ENCODE data around the gene SENP3. TPM values are rescaled to one million over a fixed set of nuclear protein-coding genes. Genes with fewer than 3 reads are reported as not detected.
A peak's percentile ranks its signal among the peaks of the same experiment; 100 is the strongest.

The SENP3 gene
- total and polyA plus RNA-seq, 2 of the 13 experiments (the other 11 are each of a cell fraction or from before 2014, with no cell fraction given): 55.8 to 75.4 TPM

DNA sequence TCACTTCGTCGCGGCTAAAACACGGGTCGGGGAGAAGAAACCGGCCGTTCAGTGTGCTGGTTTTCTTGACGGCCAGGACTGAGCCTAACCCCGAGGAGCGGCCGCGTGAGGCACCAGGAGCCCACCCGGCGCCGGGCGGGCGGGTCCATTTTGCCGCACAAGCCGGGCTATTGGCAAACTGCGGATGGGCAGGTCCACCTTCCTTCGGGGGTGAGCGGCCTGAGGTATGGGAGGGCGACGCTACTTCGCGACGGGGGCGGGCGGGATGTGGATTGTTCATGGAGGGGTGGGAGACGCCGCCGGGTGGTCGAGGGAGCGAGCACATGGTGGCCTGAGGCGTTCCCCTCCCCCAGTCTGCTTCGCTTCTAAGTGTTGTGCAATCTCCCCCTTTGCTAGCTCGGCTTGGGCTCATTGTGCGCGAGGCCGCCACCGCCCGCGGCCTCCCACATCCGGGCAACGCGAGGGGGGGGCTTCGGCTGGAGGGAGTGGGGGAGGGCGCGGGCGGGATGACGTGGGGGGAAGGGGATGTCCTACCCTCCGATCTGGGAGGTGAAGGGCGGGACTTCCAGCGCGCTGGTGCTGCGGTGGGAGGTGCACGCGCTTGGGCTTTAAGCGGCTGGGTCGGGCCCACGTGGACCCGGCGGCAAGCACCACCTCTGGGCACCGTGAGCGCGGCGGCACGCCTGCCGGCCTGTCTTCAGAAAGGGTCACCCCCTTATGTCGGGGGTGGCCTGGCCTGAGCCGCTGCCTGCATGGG is 11.8 kb downstream of the SENP3 start (continued):
- TF ChIP-seq, protein P1, sequence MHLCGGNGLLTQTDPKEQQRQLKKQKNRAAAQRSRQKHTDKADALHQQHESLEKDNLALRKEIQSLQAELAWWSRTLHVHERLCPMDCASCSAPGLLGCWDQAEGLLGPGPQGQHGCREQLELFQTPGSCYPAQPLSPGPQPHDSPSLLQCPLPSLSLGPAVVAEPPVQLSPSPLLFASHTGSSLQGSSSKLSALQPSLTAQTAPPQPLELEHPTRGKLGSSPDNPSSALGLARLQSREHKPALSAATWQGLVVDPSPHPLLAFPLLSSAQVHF (CRISPR knock-in tag; IDR thresholded peaks at IDR 0.05): no peak
- TF ChIP-seq, protein P2, sequence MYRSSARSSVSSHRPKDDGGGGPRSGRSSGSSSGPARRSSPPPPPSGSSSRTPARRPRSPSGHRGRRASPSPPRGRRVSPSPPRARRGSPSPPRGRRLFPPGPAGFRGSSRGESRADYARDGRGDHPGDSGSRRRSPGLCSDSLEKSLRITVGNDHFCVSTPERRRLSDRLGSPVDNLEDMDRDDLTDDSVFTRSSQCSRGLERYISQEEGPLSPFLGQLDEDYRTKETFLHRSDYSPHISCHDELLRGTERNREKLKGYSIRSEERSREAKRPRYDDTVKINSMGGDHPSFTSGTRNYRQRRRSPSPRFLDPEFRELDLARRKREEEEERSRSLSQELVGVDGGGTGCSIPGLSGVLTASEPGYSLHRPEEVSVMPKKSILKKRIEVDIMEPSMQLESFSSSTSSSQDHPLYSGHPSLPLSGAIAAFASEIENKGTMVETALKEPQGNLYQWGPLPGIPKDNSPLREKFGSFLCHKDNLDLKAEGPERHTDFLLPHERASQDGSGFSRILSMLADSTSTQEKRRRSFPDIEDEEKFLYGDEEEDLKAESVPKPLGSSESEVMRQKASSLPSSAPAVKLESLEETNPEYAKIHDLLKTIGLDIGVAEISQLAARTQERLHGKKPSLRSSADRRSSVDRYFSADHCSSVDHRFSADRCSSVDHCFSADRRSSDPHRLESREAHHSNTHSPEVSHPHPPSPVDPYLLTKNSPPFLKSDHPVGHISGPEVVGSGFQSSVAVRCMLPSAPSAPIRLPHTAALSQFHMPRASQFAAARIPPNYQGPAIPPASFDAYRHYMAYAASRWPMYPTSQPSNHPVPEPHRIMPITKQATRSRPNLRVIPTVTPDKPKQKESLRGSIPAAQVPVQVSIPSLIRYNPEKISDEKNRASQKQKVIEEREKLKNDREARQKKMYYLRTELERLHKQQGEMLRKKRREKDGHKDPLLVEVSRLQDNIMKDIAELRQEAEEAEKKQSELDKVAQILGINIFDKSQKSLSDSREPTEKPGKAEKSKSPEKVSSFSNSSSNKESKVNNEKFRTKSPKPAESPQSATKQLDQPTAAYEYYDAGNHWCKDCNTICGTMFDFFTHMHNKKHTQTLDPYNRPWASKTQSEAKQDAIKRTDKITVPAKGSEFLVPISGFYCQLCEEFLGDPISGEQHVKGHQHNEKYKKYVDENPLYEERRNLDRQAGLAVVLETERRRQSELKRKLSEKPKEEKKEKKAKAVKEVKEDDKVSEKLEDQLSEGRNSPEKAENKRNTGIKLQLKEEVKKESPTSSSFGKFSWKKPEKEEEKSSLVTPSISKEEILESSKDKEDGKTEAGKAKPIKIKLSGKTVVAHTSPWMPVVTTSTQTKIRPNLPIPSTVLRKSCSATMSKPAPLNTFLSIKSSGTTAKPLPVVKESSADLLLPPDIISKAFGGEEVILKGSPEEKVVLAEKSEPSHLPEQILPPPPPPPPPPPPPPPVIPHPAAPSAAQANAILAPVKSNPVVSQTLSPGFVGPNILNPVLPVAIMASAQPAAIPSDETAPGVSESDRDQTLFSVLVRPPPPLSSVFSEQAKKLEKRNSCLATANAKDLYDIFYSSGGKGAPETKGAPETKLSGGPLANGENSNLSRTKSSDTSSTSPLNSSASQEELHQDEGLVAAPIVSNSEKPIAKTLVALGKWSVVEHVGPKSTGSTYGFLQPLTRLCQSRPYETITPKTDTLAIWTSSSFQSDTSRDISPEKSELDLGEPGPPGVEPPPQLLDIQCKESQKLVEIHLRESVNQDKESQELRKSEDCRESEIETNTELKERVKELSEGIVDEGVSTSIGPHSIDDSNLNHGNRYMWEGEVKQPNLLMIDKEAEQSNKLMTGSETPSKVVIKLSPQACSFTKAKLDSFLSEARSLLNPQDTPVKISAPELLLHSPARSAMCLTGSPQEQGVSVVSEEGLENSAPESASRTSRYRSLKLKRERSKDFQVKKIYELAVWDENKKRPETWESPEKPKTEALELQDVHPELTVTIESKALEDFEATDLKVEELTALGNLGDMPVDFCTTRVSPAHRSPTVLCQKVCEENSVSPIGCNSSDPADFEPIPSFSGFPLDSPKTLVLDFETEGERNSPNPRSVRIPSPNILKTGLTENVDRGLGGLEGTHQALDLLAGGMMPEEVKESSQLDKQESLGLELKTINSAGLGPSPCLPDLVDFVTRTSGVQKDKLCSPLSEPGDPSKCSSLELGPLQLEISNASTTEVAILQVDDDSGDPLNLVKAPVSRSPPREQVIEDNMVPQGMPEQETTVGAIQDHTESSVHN (CRISPR knock-in tag; IDR thresholded peaks at IDR 0.05): no peak
- TF ChIP-seq ZBTB21 (CRISPR knock-in tag; IDR thresholded peaks at IDR 0.05) (peak; percentile 15; the same call in 1 of the 2 replicates), ZNF549 (CRISPR knock-in tag; IDR thresholded peaks at IDR 0.05) (no peak), AGO2 (optimal IDR thresholded peaks at IDR 0.05; ENCODE audit: low read depth, low read length) (peak; percentile 97), ZNF432 (CRISPR knock-in tag; IDR thresholded peaks at IDR 0.05; ENCODE audit: borderline replicate concordance) (no peak), ZNF24 (IDR thresholded peaks at IDR 0.05) (no peak), SMAD3 (CRISPR knock-in tag; IDR thresholded peaks at IDR 0.05) (peak; percentile 24; the same call in 1 of the 2 replicates), ZNF766 (CRISPR knock-in tag; IDR thresholded peaks at IDR 0.05; ENCODE audit: borderline replicate concordance) (peak; percentile 23; the same call in 1 of the 2 replicates), GATAD1 (CRISPR knock-in tag; IDR thresholded peaks at IDR 0.05) (peak; percentile 81), TEAD3 (CRISPR knock-in tag; optimal IDR thresholded peaks at IDR 0.05; ENCODE audit: borderline replicate concordance) (no peak), MTF1 (CRISPR knock-in tag; IDR thresholded peaks at IDR 0.05) (0 out of 2 replicates have a peak, but pooled peaks have one; percentile 31), HNRNPLL (IDR thresholded peaks at IDR 0.05; ENCODE audit: low read depth, low read length, poor library complexity, severe bottlenecking) (no peak)
- TF ChIP-seq, protein P3, sequence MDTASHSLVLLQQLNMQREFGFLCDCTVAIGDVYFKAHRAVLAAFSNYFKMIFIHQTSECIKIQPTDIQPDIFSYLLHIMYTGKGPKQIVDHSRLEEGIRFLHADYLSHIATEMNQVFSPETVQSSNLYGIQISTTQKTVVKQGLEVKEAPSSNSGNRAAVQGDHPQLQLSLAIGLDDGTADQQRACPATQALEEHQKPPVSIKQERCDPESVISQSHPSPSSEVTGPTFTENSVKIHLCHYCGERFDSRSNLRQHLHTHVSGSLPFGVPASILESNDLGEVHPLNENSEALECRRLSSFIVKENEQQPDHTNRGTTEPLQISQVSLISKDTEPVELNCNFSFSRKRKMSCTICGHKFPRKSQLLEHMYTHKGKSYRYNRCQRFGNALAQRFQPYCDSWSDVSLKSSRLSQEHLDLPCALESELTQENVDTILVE (CRISPR knock-in tag; IDR thresholded peaks at IDR 0.05): peak; percentile 86
- TF ChIP-seq, protein P4, sequence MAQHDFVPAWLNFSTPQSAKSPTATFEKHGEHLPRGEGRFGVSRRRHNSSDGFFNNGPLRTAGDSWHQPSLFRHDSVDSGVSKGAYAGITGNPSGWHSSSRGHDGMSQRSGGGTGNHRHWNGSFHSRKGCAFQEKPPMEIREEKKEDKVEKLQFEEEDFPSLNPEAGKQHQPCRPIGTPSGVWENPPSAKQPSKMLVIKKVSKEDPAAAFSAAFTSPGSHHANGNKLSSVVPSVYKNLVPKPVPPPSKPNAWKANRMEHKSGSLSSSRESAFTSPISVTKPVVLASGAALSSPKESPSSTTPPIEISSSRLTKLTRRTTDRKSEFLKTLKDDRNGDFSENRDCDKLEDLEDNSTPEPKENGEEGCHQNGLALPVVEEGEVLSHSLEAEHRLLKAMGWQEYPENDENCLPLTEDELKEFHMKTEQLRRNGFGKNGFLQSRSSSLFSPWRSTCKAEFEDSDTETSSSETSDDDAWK (CRISPR knock-in tag; IDR thresholded peaks at IDR 0.05): no peak
- TF ChIP-seq, protein P5, sequence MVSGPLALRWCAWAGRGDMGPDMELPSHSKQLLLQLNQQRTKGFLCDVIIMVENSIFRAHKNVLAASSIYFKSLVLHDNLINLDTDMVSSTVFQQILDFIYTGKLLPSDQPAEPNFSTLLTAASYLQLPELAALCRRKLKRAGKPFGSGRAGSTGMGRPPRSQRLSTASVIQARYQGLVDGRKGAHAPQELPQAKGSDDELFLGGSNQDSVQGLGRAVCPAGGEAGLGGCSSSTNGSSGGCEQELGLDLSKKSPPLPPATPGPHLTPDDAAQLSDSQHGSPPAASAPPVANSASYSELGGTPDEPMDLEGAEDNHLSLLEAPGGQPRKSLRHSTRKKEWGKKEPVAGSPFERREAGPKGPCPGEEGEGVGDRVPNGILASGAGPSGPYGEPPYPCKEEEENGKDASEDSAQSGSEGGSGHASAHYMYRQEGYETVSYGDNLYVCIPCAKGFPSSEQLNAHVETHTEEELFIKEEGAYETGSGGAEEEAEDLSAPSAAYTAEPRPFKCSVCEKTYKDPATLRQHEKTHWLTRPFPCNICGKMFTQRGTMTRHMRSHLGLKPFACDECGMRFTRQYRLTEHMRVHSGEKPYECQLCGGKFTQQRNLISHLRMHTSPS (CRISPR knock-in tag; IDR thresholded peaks at IDR 0.05; ENCODE audit: low read depth): no peak
